ENCODE measurements around the gene NFE2.
A peak's percentile ranks its signal among the peaks of the same experiment; 100 is the strongest.

NFE2 gene

DNA sequence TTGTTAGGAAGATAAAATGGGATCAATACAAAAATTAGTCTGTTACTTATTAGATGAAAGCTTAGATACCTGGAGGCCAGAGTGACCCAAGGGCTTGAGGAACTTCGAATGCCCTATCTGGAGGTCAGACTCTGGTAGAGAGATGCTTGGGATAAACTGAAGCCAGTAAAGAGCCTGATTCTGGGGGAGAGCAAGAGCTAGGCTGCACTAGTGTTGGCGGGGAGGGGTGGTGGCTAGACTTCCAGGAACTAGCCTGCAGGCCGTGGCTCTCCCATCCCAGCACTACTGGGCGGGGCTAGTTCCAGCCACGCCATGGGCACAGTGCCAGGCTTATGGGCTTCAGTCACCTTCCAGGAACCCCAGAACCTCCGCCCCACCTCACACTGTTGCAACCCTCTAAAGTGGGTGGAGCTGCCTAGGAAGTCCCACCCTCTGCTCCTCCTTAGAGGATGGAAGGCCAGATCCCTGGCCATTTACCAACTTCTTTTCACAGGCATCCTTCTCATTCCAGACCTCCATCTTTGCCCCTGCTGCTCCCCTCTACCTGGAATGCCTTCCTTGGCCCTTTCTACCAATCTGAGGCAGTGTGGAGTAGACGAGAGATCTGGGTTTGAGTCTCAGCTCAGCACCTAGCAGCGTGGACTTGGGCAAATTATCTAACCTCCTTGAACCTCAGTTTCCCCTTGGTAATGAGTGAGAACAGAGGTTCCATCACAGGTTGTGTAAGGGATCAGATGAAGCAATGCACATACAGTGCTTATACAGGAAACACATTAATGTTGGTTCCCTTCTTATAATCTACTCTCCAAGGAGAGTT, 6.3 kb upstream of the NFE2 start:
- Histone ChIP-seq H3K27me3 (ENCODE audit: insufficient read depth, insufficient read length) (no peaks in the 10 kb centered on the region), H3K9ac (ENCODE audit: insufficient read length, low read depth) (no peak overlapping the region), H3K4me3 (ENCODE audit: insufficient read length, low read depth) (no peak overlapping the region), H3K4me1 (ENCODE audit: insufficient read depth, insufficient read length) (no peaks in the 10 kb centered on the region), H3K36me3 (ENCODE audit: insufficient read depth, insufficient read length, low read length) (no peaks in the 10 kb centered on the region), H3K9me3 (ENCODE audit: insufficient read depth, low read length) (no peaks in the 10 kb centered on the region)
- TF ChIP-seq SUZ12 (IDR thresholded peaks at IDR 0.05; ENCODE audit: extremely low read depth, insufficient read depth, insufficient read length), result no peak
- TF ChIP-seq YY1 (IDR thresholded peaks at IDR 0.05; ENCODE audit: insufficient read depth, insufficient read length), result no peak
- TF ChIP-seq ZNF274 (IDR thresholded peaks at IDR 0.05; ENCODE audit: low read depth, low read length), result no peak
- no peak for DNase-seq (ENCODE audit: low read depth, low spot score)

- peaks cover 3% of the 10 kb centered on the region for H3K4me1 ChIP-seq (ENCODE audit: insufficient read depth, insufficient read length)
- no peaks in the 10 kb centered on the region for H3K27me3 ChIP-seq (ENCODE audit: insufficient read depth, insufficient read length)
- no peaks in the 10 kb centered on the region for H3K36me3 ChIP-seq (ENCODE audit: insufficient read depth, insufficient read length, low read length)
- no peak overlapping the region for H3K9ac ChIP-seq (ENCODE audit: insufficient read length, low read depth)
- no peaks in the 10 kb centered on the region for H3K9me3 ChIP-seq (ENCODE audit: insufficient read depth, low read length)
- DNase-seq (ENCODE audit: low read depth, low spot score), result no peak
- no peak for TF ChIP-seq SUZ12 (IDR thresholded peaks at IDR 0.05; ENCODE audit: extremely low read depth, insufficient read depth, insufficient read length)
- no peak for TF ChIP-seq ZNF274 (IDR thresholded peaks at IDR 0.05; ENCODE audit: low read depth, low read length)
- TF ChIP-seq YY1 (IDR thresholded peaks at IDR 0.05; ENCODE audit: insufficient read depth, insufficient read length), result no peak
- H3K4me3 ChIP-seq (ENCODE audit: insufficient read length, low read depth), result no peak overlapping the region
These were observed 3.5 kb upstream of the NFE2 start for GRCh38 chr12:54304187-54304810.

GRCh38 chr12:54303640-54304039, 2.8 kb upstream of the NFE2 start:
- H3K4me1 ChIP-seq (ENCODE audit: insufficient read depth, insufficient read length), result peaks cover 3% of the 10 kb centered on the region
- TF ChIP-seq YY1 (IDR thresholded peaks at IDR 0.05; ENCODE audit: insufficient read depth, insufficient read length) (no peak), SUZ12 (IDR thresholded peaks at IDR 0.05; ENCODE audit: extremely low read depth, insufficient read depth, insufficient read length) (no peak)
- no peaks in the 10 kb centered on the region for H3K36me3 ChIP-seq (ENCODE audit: insufficient read depth, insufficient read length, low read length)
- no peak overlapping the region for H3K9ac ChIP-seq (ENCODE audit: insufficient read length, low read depth)
- no peaks in the 10 kb centered on the region for H3K27me3 ChIP-seq (ENCODE audit: insufficient read depth, insufficient read length)
- no peak for DNase-seq (ENCODE audit: low read depth, low spot score)
- no peaks in the 10 kb centered on the region for H3K9me3 ChIP-seq (ENCODE audit: insufficient read depth, low read length)
- H3K4me3 ChIP-seq (ENCODE audit: insufficient read length, low read depth), result no peak overlapping the region

GRCh38 chr12:54301428-54302048, 723 bp upstream of the NFE2 start:
- TF ChIP-seq ZNF274 (IDR thresholded peaks at IDR 0.05; ENCODE audit: low read depth, low read length) (no peak), SUZ12 (IDR thresholded peaks at IDR 0.05; ENCODE audit: extremely low read depth, insufficient read depth, insufficient read length) (no peak), YY1 (IDR thresholded peaks at IDR 0.05; ENCODE audit: insufficient read depth, insufficient read length) (no peak)
- peaks cover 3% of the 10 kb centered on the region for H3K4me1 ChIP-seq (ENCODE audit: insufficient read depth, insufficient read length)
- no peaks in the 10 kb centered on the region for H3K9me3 ChIP-seq (ENCODE audit: insufficient read depth, low read length)
- DNase-seq (ENCODE audit: low read depth, low spot score), result no peak
- peak overlapping the region; percentile 76 for H3K9ac ChIP-seq (ENCODE audit: insufficient read length, low read depth)
- H3K4me3 ChIP-seq (ENCODE audit: insufficient read length, low read depth), result peak overlapping the region; percentile 29
- no peaks in the 10 kb centered on the region for H3K36me3 ChIP-seq (ENCODE audit: insufficient read depth, insufficient read length, low read length)
- no peaks in the 10 kb centered on the region for H3K27me3 ChIP-seq (ENCODE audit: insufficient read depth, insufficient read length)

DNA sequence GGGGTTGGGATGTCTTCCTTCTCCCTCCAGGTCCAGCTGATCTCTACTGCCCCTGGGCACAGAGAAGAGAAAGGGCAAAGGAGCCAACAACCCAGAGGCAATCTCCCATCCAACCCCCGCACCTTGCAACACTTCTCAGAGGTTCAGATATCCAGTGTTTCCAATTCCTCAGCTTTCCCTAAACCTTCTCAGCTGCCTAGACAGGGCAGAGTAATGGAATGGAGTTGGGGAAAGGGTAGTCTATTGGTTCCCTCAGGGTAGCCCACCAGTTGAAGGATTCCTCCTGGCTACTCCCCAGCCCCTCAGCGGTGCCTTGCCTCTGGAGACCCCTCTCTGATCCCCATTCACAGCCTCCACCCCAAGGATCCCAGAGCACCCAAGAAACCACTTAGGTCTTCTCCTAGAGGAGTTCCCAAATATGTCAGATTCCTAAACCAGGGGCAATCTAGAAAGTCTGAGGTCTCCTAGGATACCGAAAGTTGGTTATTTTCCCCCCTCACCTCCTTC, 537 bp downstream of the NFE2 start:
- Histone ChIP-seq H3K9me3 (ENCODE audit: insufficient read depth, low read length) (no peaks in the 10 kb centered on the region), H3K4me3 (ENCODE audit: insufficient read length, low read depth) (peak overlapping the region; percentile 29), H3K36me3 (ENCODE audit: insufficient read depth, insufficient read length, low read length) (no peaks in the 10 kb centered on the region), H3K27me3 (ENCODE audit: insufficient read depth, insufficient read length) (no peaks in the 10 kb centered on the region), H3K4me1 (ENCODE audit: insufficient read depth, insufficient read length) (peaks cover 3% of the 10 kb centered on the region), H3K9ac (ENCODE audit: insufficient read length, low read depth) (peak overlapping the region; percentile 76)
- no peak for DNase-seq (ENCODE audit: low read depth, low spot score)
- TF ChIP-seq ZNF274 (IDR thresholded peaks at IDR 0.05; ENCODE audit: low read depth, low read length), result no peak
- TF ChIP-seq SUZ12 (IDR thresholded peaks at IDR 0.05; ENCODE audit: extremely low read depth, insufficient read depth, insufficient read length), result no peak
- no peak for TF ChIP-seq YY1 (IDR thresholded peaks at IDR 0.05; ENCODE audit: insufficient read depth, insufficient read length)

DNA sequence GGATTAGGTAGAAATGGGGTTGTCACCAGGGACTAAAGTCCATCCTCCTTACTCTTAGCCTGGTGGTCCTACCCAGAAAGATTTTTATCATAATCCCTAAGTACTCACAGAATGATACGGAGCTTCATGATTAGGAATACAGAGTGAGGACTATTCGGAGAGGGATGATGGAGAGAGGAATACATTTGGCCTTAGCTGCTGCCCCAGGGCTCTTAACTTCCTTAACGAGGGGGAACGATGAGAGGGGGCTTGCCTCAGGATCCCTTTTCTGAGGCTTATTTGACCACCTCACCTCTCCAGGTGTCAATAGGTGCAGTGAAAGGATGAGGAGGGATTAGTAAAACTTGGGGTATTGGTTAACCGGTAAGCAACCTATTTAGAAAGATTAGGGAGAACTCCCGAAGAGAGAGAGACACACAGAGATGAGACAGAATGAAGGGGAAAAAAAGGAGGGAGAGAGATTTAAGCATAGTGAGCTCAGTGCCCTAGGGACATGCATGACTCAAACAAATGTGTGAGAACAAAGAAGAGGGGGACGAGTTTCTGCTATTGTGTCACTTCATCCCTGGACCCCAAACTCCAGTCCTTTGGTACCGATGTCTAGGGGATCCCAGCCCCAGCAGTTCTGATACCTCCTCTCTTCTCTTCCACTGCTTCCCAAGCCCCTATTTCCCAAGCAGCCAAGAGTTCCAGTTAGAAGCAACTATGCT, 1.1 kb downstream of the NFE2 start:
- H3K9ac ChIP-seq (ENCODE audit: insufficient read length, low read depth), result peak overlapping the region; percentile 76
- H3K4me1 ChIP-seq (ENCODE audit: insufficient read depth, insufficient read length), result peaks cover 3% of the 10 kb centered on the region
- DNase-seq (ENCODE audit: low read depth, low spot score), result no peak
- TF ChIP-seq ZNF274 (IDR thresholded peaks at IDR 0.05; ENCODE audit: low read depth, low read length) (no peak), SUZ12 (IDR thresholded peaks at IDR 0.05; ENCODE audit: extremely low read depth, insufficient read depth, insufficient read length) (no peak), YY1 (IDR thresholded peaks at IDR 0.05; ENCODE audit: insufficient read depth, insufficient read length) (no peak)
- H3K9me3 ChIP-seq (ENCODE audit: insufficient read depth, low read length), result no peaks in the 10 kb centered on the region
- H3K4me3 ChIP-seq (ENCODE audit: insufficient read length, low read depth), result peak overlapping the region; percentile 29
- H3K27me3 ChIP-seq (ENCODE audit: insufficient read depth, insufficient read length), result no peaks in the 10 kb centered on the region
- no peaks in the 10 kb centered on the region for H3K36me3 ChIP-seq (ENCODE audit: insufficient read depth, insufficient read length, low read length)

All from NT2/D1 (cell line).